ENCODE data around the gene ING2.
"Not testable (repeated sequence)": the region's sequence is repeated elsewhere in the genome, so short reads cannot be mapped to it uniquely, and the experiment has no call there.

Gene ING2

GRCh38 chr4:183546376-183546775 is 41.5 kb downstream of the ING2 start:
- DNase-seq, result no peak

- no peak for DNase-seq
Observed at GRCh38 chr4:183548306-183548705, 43.4 kb downstream of the ING2 start.

DNA sequence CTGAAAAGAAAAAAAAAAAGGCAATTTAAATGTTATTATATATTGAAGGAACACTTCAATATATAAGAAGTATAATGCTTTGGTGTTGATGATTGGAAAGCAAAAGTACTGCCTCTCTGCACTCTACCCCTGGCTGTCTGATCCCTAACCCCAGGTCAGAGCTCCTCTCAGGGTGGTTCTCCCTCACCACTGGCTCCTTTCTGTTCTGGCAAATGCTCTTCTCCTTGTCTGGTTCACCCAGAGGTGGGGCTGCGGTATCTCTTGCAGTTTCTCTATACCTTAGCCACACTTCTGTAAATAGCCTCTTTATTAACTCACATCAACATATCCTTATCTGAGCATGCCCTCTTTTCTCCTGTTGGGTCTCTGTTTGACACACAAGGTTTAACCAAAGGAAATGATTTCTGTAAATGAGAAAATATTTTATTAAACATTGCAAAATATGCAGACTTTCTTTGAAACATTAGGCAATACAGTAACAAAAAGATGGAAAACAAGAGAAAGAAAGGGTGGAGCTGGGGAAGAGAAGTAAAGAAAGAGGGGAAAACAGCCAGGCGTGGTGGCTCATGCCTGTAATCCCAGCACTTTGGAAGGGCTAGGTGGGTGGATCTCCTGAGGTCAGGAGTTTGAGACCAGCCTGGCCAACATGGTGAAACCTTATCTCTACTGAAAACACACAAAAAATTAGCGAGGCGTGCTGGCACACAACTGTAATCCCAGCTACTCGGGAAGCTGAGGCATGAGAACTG is 45.7 kb downstream of the ING2 start:
- no peak for DNase-seq

GRCh38 chr4:183552274-183553146 is 47.7 kb downstream of the ING2 start:
- peak in 1 of 56 donors; percentile 18 for DNase-seq

- not testable (repeated sequence) for DNase-seq
Observed at GRCh38 chr4:183553147-183553478, 48.3 kb downstream of the ING2 start.

- no peak for DNase-seq
Observed at GRCh38 chr4:183553601-183554345, 48.9 kb downstream of the ING2 start.

DNA sequence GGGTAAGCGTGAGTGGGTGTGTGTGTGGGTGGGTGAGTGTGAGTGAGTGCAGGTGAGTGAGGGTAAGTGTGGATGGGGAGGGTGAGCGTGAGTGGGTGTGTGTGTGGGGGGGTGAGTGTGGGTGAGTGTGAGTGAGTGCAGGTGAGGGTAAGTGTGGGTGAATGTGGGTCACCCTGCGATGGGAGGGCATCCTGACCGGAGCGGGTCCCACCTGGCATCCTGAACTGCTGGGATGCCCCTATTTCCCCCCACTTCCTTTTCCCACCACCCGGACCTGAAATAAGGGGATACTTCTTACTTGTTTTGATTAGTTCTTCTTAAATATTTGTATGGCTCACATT is 49.5 kb downstream of the ING2 start:
- no peak for DNase-seq

- DNase-seq, result no peak
Observed at GRCh38 chr4:183554878-183555585, 50.2 kb downstream of the ING2 start.

GRCh38 chr4:183556947-183557346 is 52.1 kb downstream of the ING2 start:
- DNase-seq, result no peak

DNA sequence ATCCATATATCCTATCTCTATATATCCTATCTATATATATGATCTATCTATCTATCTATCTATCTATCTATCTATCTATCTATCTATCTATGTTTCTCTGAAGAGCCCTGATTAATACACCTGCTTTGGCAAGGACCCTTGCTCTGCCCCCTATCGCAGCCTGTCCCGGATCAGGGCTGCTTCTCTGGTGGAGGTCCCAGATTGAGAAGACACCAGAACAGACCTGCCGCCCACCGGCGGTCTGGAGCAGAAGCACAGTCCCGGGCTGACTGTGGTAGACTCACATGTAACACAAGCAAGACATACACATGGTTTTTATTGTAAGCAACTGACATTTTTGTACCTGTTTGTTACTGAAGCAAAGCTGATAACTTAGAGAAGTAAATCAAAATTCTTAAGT is 52.8 kb downstream of the ING2 start:
- DNase-seq, result no peak

- DNase-seq, result no peak
Observed at GRCh38 chr4:183558873-183559272, 54.0 kb downstream of the ING2 start.

- no peak for DNase-seq
Observed at GRCh38 chr4:183561905-183562304, 57.0 kb downstream of the ING2 start.
